HepG2 (cell line): Measurements from ENCODE around the gene BAIAP3. TPM values are rescaled to one million over a fixed set of nuclear protein-coding genes. Genes with fewer than 3 reads are reported as not detected.

Experiments used
- ATAC-seq: fragments of 200-7000 bp; cut with Tn5 transposase; 3 replicates; pipeline ENCODE4 v1.9.1; 2020; ENCODE audit warnings: mild to moderate bottlenecking, moderate library complexity
- BruUV-seq: library from RNA; stranded (reverse); fragments of 400-500 nt; replicated peaks from 2 replicates; lab custom pipeline; 2021; lab: Mats Ljungman, UMichigan
- CTCF ChIA-PET: fragments of 300-600 bp; formaldehyde crosslinking; extraction: SDS; loops from one replicate; lab custom pipeline; 2021; ENCODE audit warnings: low total read pairs, inconsistent platforms, low intra/inter-chr PET ratio; lab: Yijun Ruan, JAX
- POLR2A ChIA-PET: fragments of 350-600 bp; sonication (Branson Sonifier 250); formaldehyde crosslinking; loops from one replicate; lab custom pipeline; 2020; ENCODE audit warnings: antibody characterized with exemption, inconsistent platforms; lab: Yijun Ruan, JAX
- DNase-seq: peaks from one replicate; pipeline ENCODE4 v3.0.0-alpha.2; 2015; ENCODE audit warnings: low spot score
- FAIRE-seq: peaks from 3 replicates; lab custom pipeline; 2011; peaks lifted over from hg19 to GRCh38; lab: Jason Lieb, UNC
- H2AFZ ChIP-seq: one replicate; pipeline ENCODE4 v1.6.1; 2011; ENCODE audit warnings: low read length, inconsistent platforms
- H3K27ac ChIP-seq: fragments of 300-600 bp; 3 replicates; pipeline ENCODE4 v1.8.0; 2011; ENCODE audit warnings: mixed run types, mild to moderate bottlenecking, mixed read lengths, low read length, inconsistent platforms; ENCODE audit not compliant: insufficient read depth; ENCODE audit errors: extremely low read length
- H3K27me3 ChIP-seq, 2 experiments: fragments of 200-600 bp in 1 of 2; 2 replicates in 1 of 2; 3 replicates in 1 of 2; pipeline versions ENCODE4 v1.6.0 to v1.8.0; 2011; ENCODE audit warnings: low read length in 2 of 2, mild to moderate bottlenecking in 2 of 2, moderate library complexity in 2 of 2, inconsistent platforms in 1 of 2; ENCODE audit not compliant: insufficient read depth in 2 of 2, control insufficient read depth in 1 of 2
- H3K36me3 ChIP-seq, 2 experiments: fragments of 200-600 bp in 1 of 2; replicated peaks in 1 of 2; 2 replicates in 1 of 2; 3 replicates in 1 of 2; pipeline versions ENCODE4 v1.5.1 to v1.8.0; 2011; ENCODE audit warnings: low read length in 2 of 2, inconsistent platforms in 1 of 2; ENCODE audit not compliant: insufficient read depth in 2 of 2, control insufficient read depth in 1 of 2
- H3K4me1 ChIP-seq: 2 replicates; pipeline ENCODE4 v1.5.1; 2012; ENCODE audit warnings: low read length, inconsistent platforms; ENCODE audit not compliant: insufficient read depth
- H3K4me2 ChIP-seq: 2 replicates; pipeline ENCODE4 v1.6.0; 2011; ENCODE audit warnings: low read depth, low read length, inconsistent platforms
- H3K4me3 ChIP-seq, 3 experiments: fragments of 200-600 bp in 1 of 3; sonication (generic), shearing (Covaris generic) in 1 of 3; replicated peaks in 1 of 3; 2 replicates each; pipeline ENCODE4 v1.5.1; 2011 to 2016; ENCODE audit warnings: low read length in 3 of 3, inconsistent platforms in 2 of 3, low read depth in 2 of 3, mild to moderate bottlenecking in 2 of 3, control low read depth in 1 of 3, mixed read lengths in 1 of 3; ENCODE audit not compliant: insufficient read depth in 1 of 3
- H3K79me2 ChIP-seq: one replicate; pipeline ENCODE4 v1.6.1; 2011; ENCODE audit warnings: low read length, inconsistent platforms; ENCODE audit not compliant: insufficient read depth
- H3K9ac ChIP-seq: 2 replicates; pipeline ENCODE4 v1.6.0; 2011; ENCODE audit warnings: mild to moderate bottlenecking, low read depth, low read length, inconsistent platforms; ENCODE audit not compliant: insufficient read depth
- H3K9me3 ChIP-seq: 2 replicates; pipeline ENCODE4 v1.5.1; 2012; ENCODE audit warnings: mild to moderate bottlenecking, low read length
- H4K20me1 ChIP-seq: 2 replicates; pipeline ENCODE4 v1.6.0; 2011; ENCODE audit warnings: inconsistent platforms, mild to moderate bottlenecking, low read length, moderate library complexity; ENCODE audit not compliant: insufficient read depth
- KDM5B ChIP-seq: sonication (generic); formaldehyde crosslinking; IDR thresholded peaks from 2 replicates; pipeline ENCODE4 v1.4.0; 2020; ENCODE audit warnings: missing genetic modification reagents, mild to moderate bottlenecking, borderline replicate concordance
- ZBTB7A ChIP-seq: sonication (generic); formaldehyde crosslinking; IDR thresholded peaks from 2 replicates; pipeline ENCODE4 v1.8.0; 2022; ENCODE audit warnings: mild to moderate bottlenecking, missing genetic modification reagents
- ZNF317 ChIP-seq: sonication (generic); formaldehyde crosslinking; IDR thresholded peaks from 2 replicates; pipeline ENCODE4 v1.5.0; 2020; ENCODE audit warnings: mild to moderate bottlenecking, missing genetic modification reagents
- ZNF605 ChIP-seq: sonication (generic); formaldehyde crosslinking; IDR thresholded peaks from 2 replicates; pipeline ENCODE4 v1.8.0; 2022; ENCODE audit warnings: mild to moderate bottlenecking, missing genetic modification reagents
- WGBS: methylation state at CpG from one replicate; pipeline ENCODE4 v1.1.6; 2017; ENCODE audit warnings: low lambda C conversion rate; 5-methylcytosine and 5-hydroxymethylcytosine counted together
- in situ Hi-C: cut with HindIII; loops from 2 replicates; pipeline ENCODE4 v1.10.0; 2017; ENCODE audit warnings: low pct_unique_long_range_greater_than_20kb; ENCODE audit not compliant: extremely low pct_ligation_motif_present
- intact Hi-C: fragments of 100-400 bp; cut with micrococcal nuclease; formaldehyde crosslinking; loops from one replicate; pipeline ENCODE4 v1.10.0; 2022; ENCODE audit not compliant: unreplicated experiment
- polyA plus RNA-seq, 8 experiments: library from polyadenylated mRNA; depleted of rRNA in 3 of 8; stranded (reverse) in 7 of 8; unstranded in 1 of 8; fragments of >200 nt; fragmentation: Illumina TruSeq in 4 of 8; extraction: Trizol in 4 of 8; gene quantifications; 2 replicates each; pipeline versions ENCODE4 v1.2.1 to v1.2.3, GENCODE V29; 2011 to 2016; ENCODE audit warnings: low read depth in 4 of 8, missing spikeins in 1 of 8, mixed read lengths in 1 of 8; ENCODE audit not compliant: insufficient read depth in 1 of 8
- total RNA-seq, 5 experiments: library from RNA; depleted of rRNA; stranded (reverse); fragments of >200 nt; fragmentation: Illumina TruSeq; extraction: Trizol; gene quantifications; 2 replicates each; pipeline ENCODE4 v1.2.3, GENCODE V29; 2016; ENCODE audit warnings: low read depth in 1 of 5
- TF ChIP-seq, protein P1 (sequence below): sonication (generic); formaldehyde crosslinking; IDR thresholded peaks from 2 replicates; pipeline ENCODE4 v1.5.0; 2020; ENCODE audit warnings: mild to moderate bottlenecking, missing genetic modification reagents, borderline replicate concordance

The BAIAP3 gene
- total and polyA plus RNA-seq, 2 of the 13 experiments (the other 11 are each of a cell fraction or from before 2014, with no cell fraction given) = 3.2 to 5.7 TPM

DNA sequence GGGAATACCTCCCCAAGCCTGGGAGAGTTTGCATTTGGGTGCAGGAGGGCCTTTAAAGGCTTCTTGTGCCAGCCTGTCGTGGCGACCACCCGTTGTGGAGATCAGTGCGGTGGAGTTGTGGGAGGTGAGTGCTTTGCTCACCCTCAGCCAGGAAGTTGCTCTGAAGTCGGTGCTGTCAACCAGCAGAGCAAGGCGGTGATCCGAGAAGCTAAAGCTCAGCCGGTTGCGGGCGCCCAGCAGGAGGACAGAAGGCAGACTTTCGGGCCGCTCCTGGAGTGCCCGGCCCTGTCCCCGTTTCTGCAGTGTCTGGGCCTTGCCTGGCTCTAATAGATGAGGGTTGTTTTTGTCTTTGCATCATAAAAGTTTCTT lies 22.6 kb upstream of the BAIAP3 start:
- in situ Hi-C loops = no loop called here
- Histone ChIP-seq H3K36me3 (peaks cover 20 to 36% of the 10 kb centered on the region in 2 experiments; a peak in 4 of 5 replicates), H4K20me1 (peaks cover 52% of the 10 kb centered on the region), H3K9me3 (no peaks in the 10 kb centered on the region), H3K79me2 (peaks cover 56% of the 10 kb centered on the region), H3K4me3 (peak overlapping the region; percentile 66 to 97 (median 91)), H3K4me1 (peaks cover 32% of the 10 kb centered on the region)
- ATAC-seq = peak; percentile 5; the same call in 2 of the 3 replicates
- CTCF ChIA-PET = no interaction called here
- FAIRE-seq = no peak
- intact Hi-C loops = no loop called here
- DNase-seq = no peak
- 2% methylated on average over 9 of the region's 14 CpGs for WGBS
- no peak for TF ChIP-seq ZBTB7A (CRISPR knock-in tag)
- TF ChIP-seq ZNF605 (CRISPR knock-in tag) = 0 out of 2 replicates have a peak, but pooled peaks have one; percentile 15
- 0 out of 2 replicates have a peak, but pooled peaks have one; percentile 18 for TF ChIP-seq ZNF317
- TF ChIP-seq KDM5B (CRISPR knock-in tag) = 0 out of 2 replicates have a peak, but pooled peaks have one; percentile 44
- TF ChIP-seq, protein P1, sequence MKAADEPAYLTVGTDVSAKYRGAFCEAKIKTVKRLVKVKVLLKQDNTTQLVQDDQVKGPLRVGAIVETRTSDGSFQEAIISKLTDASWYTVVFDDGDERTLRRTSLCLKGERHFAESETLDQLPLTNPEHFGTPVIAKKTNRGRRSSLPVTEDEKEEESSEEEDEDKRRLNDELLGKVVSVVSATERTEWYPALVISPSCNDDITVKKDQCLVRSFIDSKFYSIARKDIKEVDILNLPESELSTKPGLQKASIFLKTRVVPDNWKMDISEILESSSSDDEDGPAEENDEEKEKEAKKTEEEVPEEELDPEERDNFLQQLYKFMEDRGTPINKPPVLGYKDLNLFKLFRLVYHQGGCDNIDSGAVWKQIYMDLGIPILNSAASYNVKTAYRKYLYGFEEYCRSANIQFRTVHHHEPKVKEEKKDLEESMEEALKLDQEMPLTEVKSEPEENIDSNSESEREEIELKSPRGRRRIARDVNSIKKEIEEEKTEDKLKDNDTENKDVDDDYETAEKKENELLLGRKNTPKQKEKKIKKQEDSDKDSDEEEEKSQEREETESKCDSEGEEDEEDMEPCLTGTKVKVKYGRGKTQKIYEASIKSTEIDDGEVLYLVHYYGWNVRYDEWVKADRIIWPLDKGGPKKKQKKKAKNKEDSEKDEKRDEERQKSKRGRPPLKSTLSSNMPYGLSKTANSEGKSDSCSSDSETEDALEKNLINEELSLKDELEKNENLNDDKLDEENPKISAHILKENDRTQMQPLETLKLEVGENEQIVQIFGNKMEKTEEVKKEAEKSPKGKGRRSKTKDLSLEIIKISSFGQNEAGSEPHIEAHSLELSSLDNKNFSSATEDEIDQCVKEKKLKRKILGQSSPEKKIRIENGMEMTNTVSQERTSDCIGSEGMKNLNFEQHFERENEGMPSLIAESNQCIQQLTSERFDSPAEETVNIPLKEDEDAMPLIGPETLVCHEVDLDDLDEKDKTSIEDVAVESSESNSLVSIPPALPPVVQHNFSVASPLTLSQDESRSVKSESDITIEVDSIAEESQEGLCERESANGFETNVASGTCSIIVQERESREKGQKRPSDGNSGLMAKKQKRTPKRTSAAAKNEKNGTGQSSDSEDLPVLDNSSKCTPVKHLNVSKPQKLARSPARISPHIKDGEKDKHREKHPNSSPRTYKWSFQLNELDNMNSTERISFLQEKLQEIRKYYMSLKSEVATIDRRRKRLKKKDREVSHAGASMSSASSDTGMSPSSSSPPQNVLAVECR (CRISPR knock-in tag) = 0 out of 2 replicates have a peak, but pooled peaks have one; percentile 17
- TF ChIP-seq, all 625 proteins: peak for 4
- no TSS peak for BruUV-seq
- peak overlapping the region; percentile 91 for H3K9ac ChIP-seq
- POLR2A ChIA-PET = interaction anchor here (0.8 kb wide), 1 partner anchor 14 kb away, joined by 4 read pairs; no protein-coding TSS in a partner anchor
- H3K4me2 ChIP-seq = peak overlapping the region; percentile 95
- peak overlapping the region; percentile 57 for H3K27ac ChIP-seq
- no peaks in the 10 kb centered on the region; a peak in 2 of 5 replicates for H3K27me3 ChIP-seq
- no peak overlapping the region for H2AFZ ChIP-seq
